Medulla oblongata (tissue), 1 donor: ENCODE results near the gene ETFBKMT.
A peak's percentile ranks its signal among the peaks of the same experiment; 100 is the strongest.

Experiments used
- DNase-seq: peaks from one replicate; pipeline ENCODE4 v3.0.0-alpha.2; 2015; ENCODE audit errors: extremely low spot score

Gene ETFBKMT

GRCh38 chr12:31659087-31659942 lies at the start of gene ETFBKMT:
Gene ETFBKMT, plus strand, starts transcription at chr12:31659688. Its CDS starts 2,266 bp downstream, at chr12:31661954.
- peak; percentile 93 for DNase-seq

GRCh38 chr12:31612819-31613218 lies 46.7 kb upstream of the ETFBKMT start:
- no peak for DNase-seq

GRCh38 chr12:31618228-31619025 lies 41.1 kb upstream of the ETFBKMT start:
- DNase-seq, result no peak

- DNase-seq, result no peak
Observed at GRCh38 chr12:31620311-31620710, 39.2 kb upstream of the ETFBKMT start.

- no peak for DNase-seq
Observed at GRCh38 chr12:31622038-31622437, 37.5 kb upstream of the ETFBKMT start.

GRCh38 chr12:31626270-31626995 lies 33.1 kb upstream of the ETFBKMT start:
- DNase-seq, result no peak

GRCh38 chr12:31627456-31628054 lies 31.9 kb upstream of the ETFBKMT start:
- DNase-seq, result no peak

- no peak for DNase-seq
Observed at GRCh38 chr12:31629756-31630732, 29.4 kb upstream of the ETFBKMT start.

GRCh38 chr12:31631023-31631724 lies 28.3 kb upstream of the ETFBKMT start:
- DNase-seq, result no peak

- DNase-seq, result no peak
Observed at GRCh38 chr12:31631809-31632208, 27.7 kb upstream of the ETFBKMT start.

- DNase-seq, result no peak
Observed at GRCh38 chr12:31633464-31633863, 26.0 kb upstream of the ETFBKMT start.

GRCh38 chr12:31634620-31635019 lies 24.9 kb upstream of the ETFBKMT start:
- no peak for DNase-seq

- no peak for DNase-seq
Observed at GRCh38 chr12:31641509-31642090, 17.9 kb upstream of the ETFBKMT start.

GRCh38 chr12:31644536-31644935 lies 15.0 kb upstream of the ETFBKMT start:
- DNase-seq, result no peak

GRCh38 chr12:31645924-31646323 lies 13.6 kb upstream of the ETFBKMT start:
- DNase-seq, result no peak

GRCh38 chr12:31647086-31647491 lies 12.4 kb upstream of the ETFBKMT start:
- no peak for DNase-seq

GRCh38 chr12:31650918-31651317 lies 8.6 kb upstream of the ETFBKMT start:
- no peak for DNase-seq

GRCh38 chr12:31651893-31652521 lies 7.5 kb upstream of the ETFBKMT start:
- DNase-seq, result no peak

GRCh38 chr12:31655208-31655607 lies 4.3 kb upstream of the ETFBKMT start:
- DNase-seq, result no peak
